A673 (cell line): ENCODE data around the gene HDAC4. TPM values are rescaled to one million over a fixed set of nuclear protein-coding genes. Genes with fewer than 3 reads are reported as not detected.

Experiments
- BruUV-seq: library from RNA; stranded (reverse); fragments of 400-500 nt; replicated peaks from 2 replicates; lab custom pipeline; 2021; lab: Mats Ljungman, UMichigan
- CTCF ChIA-PET: fragments of 300-600 bp; sonication (Branson Sonifier 250); formaldehyde crosslinking; loops from one replicate; lab custom pipeline; 2022; ENCODE audit warnings: antibody characterized with exemption; lab: Charles Lee
- POLR2A ChIA-PET: fragments of 300-600 bp; sonication (Branson Sonifier 250); formaldehyde crosslinking; loops from one replicate; lab custom pipeline; 2022; ENCODE audit warnings: antibody characterized with exemption; ENCODE audit not compliant: low non-redundant PET; lab: Charles Lee
- DNase-seq: peaks from one replicate; pipeline ENCODE4 v3.0.0-alpha.2; 2015; ENCODE audit warnings: low spot score
- H3K27ac ChIP-seq: fragments of 200-600 bp; sonication (generic); 2 replicates; pipeline ENCODE4 v1.5.1; 2016; ENCODE audit warnings: mixed run types, low read depth, mild to moderate bottlenecking, mixed read lengths, antibody characterized with exemption, low read length; ENCODE audit not compliant: poor library complexity, severe bottlenecking
- H3K27me3 ChIP-seq: fragments of 200-600 bp; sonication (generic); replicated peaks from 2 replicates; pipeline ENCODE4 v1.6.1; 2017; ENCODE audit warnings: mixed run types, low read depth, mild to moderate bottlenecking, mixed read lengths, antibody characterized with exemption, low read length; ENCODE audit not compliant: insufficient read depth, poor library complexity
- H3K36me3 ChIP-seq: fragments of 200-600 bp; sonication (generic); 2 replicates; pipeline ENCODE4 v1.6.1; 2016; ENCODE audit warnings: mixed run types, mild to moderate bottlenecking, mixed read lengths, antibody characterized with exemption, low read length; ENCODE audit not compliant: insufficient read depth, poor library complexity, severe bottlenecking
- H3K4me1 ChIP-seq: fragments of 200-600 bp; sonication (generic); 2 replicates; pipeline ENCODE4 v1.6.1; 2017; ENCODE audit warnings: mixed run types, mild to moderate bottlenecking, mixed read lengths, antibody characterized with exemption, low read length; ENCODE audit not compliant: insufficient read depth, poor library complexity, severe bottlenecking
- H3K4me3 ChIP-seq: fragments of 200-600 bp; sonication (generic); 2 replicates; pipeline ENCODE4 v1.5.1; 2016; ENCODE audit warnings: low read depth, mixed run types, mild to moderate bottlenecking, mixed read lengths, low read length; ENCODE audit not compliant: poor library complexity, severe bottlenecking
- H3K9me3 ChIP-seq: fragments of 200-600 bp; sonication (generic); 2 replicates; pipeline ENCODE4 v1.6.1; 2016; ENCODE audit warnings: mixed run types, low read depth, mild to moderate bottlenecking, mixed read lengths, antibody characterized with exemption, low read length; ENCODE audit not compliant: poor library complexity, severe bottlenecking
- CTCF ChIP-seq: fragments of 300-800, 200-600 bp; sonication (generic); conservative IDR thresholded peaks from 2 replicates; pipeline ENCODE4 v1.5.1; 2017; ENCODE audit warnings: low read depth, mild to moderate bottlenecking, antibody characterized with exemption, low read length, moderate library complexity, mixed read lengths
- EZH2 ChIP-seq: fragments of 200-600 bp; sonication (generic); IDR thresholded peaks from 2 replicates; pipeline ENCODE4 v1.6.1; 2017; ENCODE audit warnings: borderline replicate concordance, low read depth, mild to moderate bottlenecking, mixed read lengths, antibody characterized with exemption, low read length; ENCODE audit not compliant: poor library complexity, severe bottlenecking
- intact Hi-C: fragments of 100-400 bp; cut with micrococcal nuclease; formaldehyde crosslinking; loops from one replicate; pipeline ENCODE4 v1.10.0; 2022; ENCODE audit not compliant: unreplicated experiment
- total RNA-seq: library from RNA; stranded (reverse); gene quantifications from 2 replicates; pipeline ENCODE4 v1.2.3, GENCODE V29; 2021

HDAC4 gene
- total RNA-seq, 1 experiment from 2014 or later: 40.0 TPM

DNA sequence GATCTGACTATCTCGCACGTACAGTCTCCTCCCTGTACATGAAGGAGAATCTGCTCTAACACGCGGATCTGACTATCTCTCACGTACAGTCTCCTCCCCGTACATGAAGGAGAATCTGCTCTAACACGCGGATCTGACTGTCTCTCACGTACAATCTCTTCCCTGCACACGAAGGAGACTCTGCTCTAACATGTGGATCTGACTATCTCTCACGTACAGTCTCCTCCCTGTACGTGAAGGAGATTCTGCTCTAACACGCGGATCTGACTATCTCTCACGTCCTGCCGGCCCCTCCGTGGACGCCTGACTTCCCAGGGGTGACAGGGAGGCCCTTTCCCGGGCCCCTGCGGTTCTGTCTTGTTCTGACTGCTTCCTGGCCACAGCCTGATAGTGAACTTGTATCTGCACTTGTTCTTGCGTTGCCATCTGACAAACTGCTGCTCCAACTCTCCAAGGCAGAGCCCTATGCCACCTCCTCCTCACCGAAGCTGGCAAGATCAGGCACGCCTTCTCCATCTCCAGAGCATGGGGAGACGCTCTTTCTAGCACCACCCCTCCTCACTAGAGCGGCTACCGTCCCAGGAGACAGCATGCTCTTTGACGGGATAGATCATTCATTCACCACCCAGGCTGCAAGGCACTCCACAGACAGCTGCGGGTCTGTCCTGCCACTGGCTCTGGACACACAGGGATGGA lies 314.3 kb downstream of the HDAC4 start:
- intact Hi-C loops: no loop called here
- no peaks in the 10 kb centered on the region for H3K27me3 ChIP-seq
- DNase-seq: no peak
- ChIA-PET POLR2A (no interaction called here), CTCF (no interaction called here)
- TF ChIP-seq EZH2 (no peak), CTCF (no peak)
- H3K4me1 ChIP-seq: no peaks in the 10 kb centered on the region
- no TSS peak for BruUV-seq
- H3K36me3 ChIP-seq: no peaks in the 10 kb centered on the region
- H3K9me3 ChIP-seq: no peaks in the 10 kb centered on the region
- no peak overlapping the region for H3K4me3 ChIP-seq
- H3K27ac ChIP-seq: no peak overlapping the region

DNA sequence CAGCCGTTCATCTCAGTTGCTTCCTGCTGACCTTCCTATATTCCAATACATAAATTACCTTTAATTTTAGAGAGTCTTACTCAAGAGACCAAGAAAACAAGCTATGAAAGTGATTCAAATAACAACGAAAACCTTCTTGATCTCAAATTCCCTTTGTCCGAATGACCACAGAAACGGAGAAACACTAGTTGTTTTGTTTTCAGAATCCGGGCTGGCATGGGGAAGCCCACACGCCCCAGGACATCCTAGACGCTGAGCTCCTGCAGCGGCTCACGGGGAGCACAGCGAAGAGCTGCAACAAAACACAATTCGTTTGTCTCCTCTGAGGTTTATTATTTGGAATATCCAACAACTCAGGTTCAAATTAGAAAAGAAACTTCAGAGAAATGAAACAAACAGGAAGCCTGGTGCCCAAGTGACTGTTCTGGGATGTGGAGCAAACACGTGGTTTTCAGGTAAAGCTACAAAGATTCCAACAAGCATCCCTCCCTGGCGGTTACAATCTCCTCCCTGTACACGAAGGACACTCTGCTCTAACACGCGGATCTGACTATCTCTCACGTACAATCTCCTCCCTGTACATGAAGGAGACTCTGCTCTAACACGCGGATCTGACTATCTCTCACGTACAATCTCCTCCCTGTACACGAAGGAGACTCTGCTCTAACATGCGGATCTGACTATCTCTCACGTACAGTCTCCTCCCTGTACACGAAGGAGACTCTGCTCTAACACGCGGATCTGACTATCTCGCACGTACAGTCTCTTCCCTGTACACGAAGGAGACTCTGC lies 315.4 kb downstream of the HDAC4 start:
- ChIA-PET POLR2A (no interaction called here), CTCF (no interaction called here)
- BruUV-seq: no TSS peak
- no peaks in the 10 kb centered on the region for H3K9me3 ChIP-seq
- DNase-seq: no peak
- H3K4me3 ChIP-seq: no peak overlapping the region
- no peaks in the 10 kb centered on the region for H3K4me1 ChIP-seq
- no peaks in the 10 kb centered on the region for H3K36me3 ChIP-seq
- intact Hi-C loops: no loop called here
- no peaks in the 10 kb centered on the region for H3K27me3 ChIP-seq
- TF ChIP-seq CTCF (no peak), EZH2 (no peak)
- no peak overlapping the region for H3K27ac ChIP-seq

DNA sequence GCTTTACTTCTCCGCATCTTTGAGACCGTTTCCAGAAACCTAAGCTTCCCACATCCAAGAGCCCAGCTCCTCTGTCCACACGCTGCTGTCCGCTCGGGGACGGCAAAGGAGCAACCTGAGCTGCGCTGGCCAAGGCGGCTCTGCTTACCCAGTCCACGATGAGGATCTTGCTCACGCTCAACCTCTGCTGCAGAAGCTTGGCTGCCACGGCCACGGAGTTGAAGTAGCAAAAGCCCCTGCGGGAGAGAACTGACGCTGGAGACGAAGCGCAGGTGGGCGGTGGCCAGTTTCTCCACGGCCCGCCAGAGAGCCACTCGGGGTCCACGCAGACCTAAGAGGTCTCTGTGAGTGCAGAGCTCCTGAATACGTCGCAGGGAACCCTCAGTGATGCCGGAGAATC lies 316.8 kb downstream of the HDAC4 start:
- Histone ChIP-seq H3K4me1 (no peaks in the 10 kb centered on the region), H3K27me3 (no peaks in the 10 kb centered on the region), H3K36me3 (no peaks in the 10 kb centered on the region), H3K4me3 (no peak overlapping the region), H3K9me3 (no peaks in the 10 kb centered on the region), H3K27ac (no peak overlapping the region)
- TF ChIP-seq CTCF (no peak), EZH2 (no peak)
- POLR2A ChIA-PET: no interaction called here
- no TSS peak for BruUV-seq
- intact Hi-C loops: no loop called here
- no peak for DNase-seq
- CTCF ChIA-PET: no interaction called here
